Endodermal cell (in vitro differentiated cells): ENCODE results near the gene GRPEL2. TPM values are rescaled to one million over a fixed set of nuclear protein-coding genes. Genes with fewer than 3 reads are reported as not detected.
A peak's percentile ranks its signal among the peaks of the same experiment; 100 is the strongest.

Source experiments
- DNase-seq: peaks from one replicate; pipeline ENCODE4 v3.0.0-alpha.2; 2017
- H3K27ac ChIP-seq: 2 replicates; pipeline ENCODE4 v1.5.1; 2013; ENCODE audit warnings: mild to moderate bottlenecking, low read depth, low read length, moderate library complexity
- H3K27me3 ChIP-seq: 2 replicates; pipeline ENCODE4 v1.6.1; 2013; ENCODE audit warnings: mild to moderate bottlenecking, low read length, moderate library complexity; ENCODE audit not compliant: insufficient read depth, control insufficient read depth, poor library complexity, severe bottlenecking
- H3K36me3 ChIP-seq: 2 replicates; pipeline ENCODE4 v1.7.0; 2013; ENCODE audit warnings: mild to moderate bottlenecking, low read length, moderate library complexity; ENCODE audit not compliant: control insufficient read depth, insufficient read depth
- H3K4me1 ChIP-seq: one replicate; pipeline ENCODE4 v1.7.0; 2013; ENCODE audit warnings: low read length; ENCODE audit not compliant: control insufficient read depth, insufficient read depth
- H3K4me3 ChIP-seq: 2 replicates; pipeline ENCODE4 v1.5.1; 2013; ENCODE audit warnings: mild to moderate bottlenecking, low read length, moderate library complexity
- H3K9ac ChIP-seq: 2 replicates; pipeline ENCODE4 v1.6.1; 2013; ENCODE audit warnings: mild to moderate bottlenecking, low read length, moderate library complexity; ENCODE audit not compliant: poor library complexity, severe bottlenecking; ENCODE audit errors: extremely low read depth
- H3K9me3 ChIP-seq: 2 replicates; pipeline ENCODE4 v1.6.1; 2013; ENCODE audit warnings: mild to moderate bottlenecking, low read length, moderate library complexity; ENCODE audit not compliant: control insufficient read depth
- H3K27ac Mint-ChIP-seq: 2 replicates; pipeline ENCODE4 v1.8.0; 2020; ENCODE audit warnings: mixed read lengths
- H3K27me3 Mint-ChIP-seq: 2 replicates; pipeline ENCODE4 v1.8.0; 2021; ENCODE audit warnings: mild to moderate bottlenecking, mixed read lengths; ENCODE audit not compliant: insufficient read depth
- H3K36me3 Mint-ChIP-seq: 2 replicates; pipeline ENCODE4 v1.8.0; 2020; ENCODE audit warnings: low read depth, mixed read lengths
- H3K4me1 Mint-ChIP-seq: 2 replicates; pipeline ENCODE4 v1.8.0; 2020; ENCODE audit warnings: mixed read lengths
- H3K4me3 Mint-ChIP-seq: 2 replicates; pipeline ENCODE4 v1.8.0; 2020; ENCODE audit warnings: mild to moderate bottlenecking, moderate library complexity, mixed read lengths
- H3K9me3 Mint-ChIP-seq: 2 replicates; pipeline ENCODE4 v1.8.0; 2020; ENCODE audit warnings: mild to moderate bottlenecking, mixed read lengths
- CTCF ChIP-seq: fragments of 200-600 bp; sonication (generic); conservative IDR thresholded peaks from 2 replicates; pipeline ENCODE4 v1.5.0; 2021; ENCODE audit warnings: antibody characterized with exemption, mild to moderate bottlenecking
- WGBS, 2 experiments: methylation state at CpG; one replicate each; pipeline versions ENCODE4 v1.1.5 to v1.1.7; 2013; ENCODE audit warnings: missing lambda C conversion rate in 2 of 2, mixed read lengths in 1 of 2; ENCODE audit not compliant: insufficient coverage in 1 of 2, insufficient read length in 1 of 2; 5-methylcytosine and 5-hydroxymethylcytosine counted together
- total RNA-seq, 2 donors: library from RNA; stranded (reverse); fragmentation: NEBNext Ultra II Directional in 1 of 2; extraction: Animal tissue kit (Norgen Biotek cat#: 25700) in 1 of 2; gene quantifications; 2 replicates in 1 of 2; 3 replicates in 1 of 2; pipeline ENCODE4 v1.2.1, GENCODE V29; 2021

The GRPEL2 gene
- total RNA-seq, 2 donors from 2014 or later, result 26.2 to 31.6 TPM

- H3K27ac ChIP-seq, result no peak overlapping the region
- no peak overlapping the region for H3K4me3 ChIP-seq
- H3K27me3 ChIP-seq, result peaks cover 28% of the 10 kb centered on the region
- H3K4me1 Mint-ChIP-seq, result peaks cover 4% of the 10 kb centered on the region
- no peak overlapping the region for H3K4me3 Mint-ChIP-seq
- no peak overlapping the region for H3K27ac Mint-ChIP-seq
- no peak overlapping the region for H3K9ac ChIP-seq
- 93% methylated on average over 11 to 12 of the region's 12 CpGs for WGBS, 2 experiments
- no peaks in the 10 kb centered on the region for H3K36me3 ChIP-seq
- no peaks in the 10 kb centered on the region for H3K9me3 ChIP-seq
- TF ChIP-seq CTCF, result no peak
- no peaks in the 10 kb centered on the region for H3K36me3 Mint-ChIP-seq
- peaks cover 18% of the 10 kb centered on the region for H3K27me3 Mint-ChIP-seq
- no peaks in the 10 kb centered on the region for H3K9me3 Mint-ChIP-seq
- H3K4me1 ChIP-seq, result no peaks in the 10 kb centered on the region
- DNase-seq, result peak; percentile 24
These were observed 17.2 kb downstream of the GRPEL2 start for GRCh38 chr5:149362541-149362940.

GRCh38 chr5:149363358-149363757 is 18.1 kb downstream of the GRPEL2 start:
- H3K27me3 Mint-ChIP-seq, result peaks cover 16% of the 10 kb centered on the region
- no peaks in the 10 kb centered on the region for H3K9me3 Mint-ChIP-seq
- Histone ChIP-seq H3K4me3 (no peak overlapping the region), H3K27me3 (peaks cover 26% of the 10 kb centered on the region), H3K9me3 (no peaks in the 10 kb centered on the region), H3K4me1 (no peaks in the 10 kb centered on the region), H3K27ac (no peak overlapping the region), H3K9ac (no peak overlapping the region), H3K36me3 (no peaks in the 10 kb centered on the region)
- H3K27ac Mint-ChIP-seq, result no peak overlapping the region
- no peak for TF ChIP-seq CTCF
- no peak overlapping the region for H3K4me3 Mint-ChIP-seq
- peaks cover 2% of the 10 kb centered on the region for H3K4me1 Mint-ChIP-seq
- no peak for DNase-seq
- no peaks in the 10 kb centered on the region for H3K36me3 Mint-ChIP-seq

GRCh38 chr5:149363936-149364335 is 18.6 kb downstream of the GRPEL2 start:
- no peak overlapping the region for H3K4me3 Mint-ChIP-seq
- Histone ChIP-seq H3K27me3 (peaks cover 20% of the 10 kb centered on the region), H3K27ac (no peak overlapping the region), H3K4me3 (no peak overlapping the region), H3K4me1 (no peaks in the 10 kb centered on the region), H3K9ac (no peak overlapping the region), H3K9me3 (no peaks in the 10 kb centered on the region), H3K36me3 (no peaks in the 10 kb centered on the region)
- H3K4me1 Mint-ChIP-seq, result no peaks in the 10 kb centered on the region
- TF ChIP-seq CTCF, result no peak
- WGBS, 2 experiments, result 90 to 100% methylated on average over 2 to 9 of the region's 9 CpGs
- peak; percentile 41 for DNase-seq
- peaks cover 10% of the 10 kb centered on the region for H3K27me3 Mint-ChIP-seq
- H3K27ac Mint-ChIP-seq, result no peak overlapping the region
- no peaks in the 10 kb centered on the region for H3K36me3 Mint-ChIP-seq
- H3K9me3 Mint-ChIP-seq, result no peaks in the 10 kb centered on the region
